Activated B cell treated with CpG ODN at 0.5 μM for 24 hours (primary cell): Measurements from ENCODE around the gene SEC14L6. TPM values are rescaled to one million over a fixed set of nuclear protein-coding genes. Genes with fewer than 3 reads are reported as not detected.

Experiments
- ATAC-seq: fragments of 200-7000 bp; cut with Tn5 transposase; one replicate; pipeline ENCODE4 v1.10.0; 2021; ENCODE audit warnings: low read depth, mild to moderate bottlenecking, moderate library complexity
- CTCF ChIA-PET: fragments of 350-600 bp; sonication (Branson Sonifier 250); formaldehyde crosslinking; loops from one replicate; lab custom pipeline; 2021; ENCODE audit warnings: antibody characterized with exemption; lab: Charles Lee
- POLR2A ChIA-PET: fragments of 350-600 bp; sonication (Branson Sonifier 250); formaldehyde crosslinking; loops from one replicate; lab custom pipeline; 2021; ENCODE audit warnings: antibody characterized with exemption; lab: Charles Lee
- DNase-seq: peaks from one replicate; pipeline ENCODE4 v3.0.0; 2022
- H3K27ac Mint-ChIP-seq: one replicate; pipeline ENCODE4 v1.8.0; 2020; ENCODE audit warnings: mixed read lengths
- H3K27me3 Mint-ChIP-seq: one replicate; pipeline ENCODE4 v1.8.0; 2021; ENCODE audit warnings: mixed read lengths
- H3K36me3 Mint-ChIP-seq: one replicate; pipeline ENCODE4 v1.8.0; 2021; ENCODE audit warnings: low read depth, mixed read lengths
- H3K4me1 Mint-ChIP-seq: one replicate; pipeline ENCODE4 v1.8.0; 2021; ENCODE audit warnings: mixed read lengths
- H3K4me3 Mint-ChIP-seq: one replicate; pipeline ENCODE4 v1.8.0; 2020; ENCODE audit warnings: mild to moderate bottlenecking, mixed read lengths
- H3K9me3 Mint-ChIP-seq: one replicate; pipeline ENCODE4 v1.8.0; 2020; ENCODE audit warnings: mixed read lengths
- CTCF ChIP-seq: fragments of 200-600 bp; IDR thresholded peaks from one replicate; pipeline ENCODE4 v1.8.0; 2022; ENCODE audit warnings: antibody characterized with exemption, mild to moderate bottlenecking
- intact Hi-C: fragments of 100-400 bp; cut with micrococcal nuclease; formaldehyde crosslinking; loops from one replicate; pipeline ENCODE4 v1.15.1; 2024
- total RNA-seq: library from RNA; stranded (reverse); gene quantifications from 2 replicates; pipeline ENCODE4 v1.2.3, GENCODE V29; 2022

The SEC14L6 gene
- total RNA-seq, 1 donor from 2014 or later: not detected

DNA sequence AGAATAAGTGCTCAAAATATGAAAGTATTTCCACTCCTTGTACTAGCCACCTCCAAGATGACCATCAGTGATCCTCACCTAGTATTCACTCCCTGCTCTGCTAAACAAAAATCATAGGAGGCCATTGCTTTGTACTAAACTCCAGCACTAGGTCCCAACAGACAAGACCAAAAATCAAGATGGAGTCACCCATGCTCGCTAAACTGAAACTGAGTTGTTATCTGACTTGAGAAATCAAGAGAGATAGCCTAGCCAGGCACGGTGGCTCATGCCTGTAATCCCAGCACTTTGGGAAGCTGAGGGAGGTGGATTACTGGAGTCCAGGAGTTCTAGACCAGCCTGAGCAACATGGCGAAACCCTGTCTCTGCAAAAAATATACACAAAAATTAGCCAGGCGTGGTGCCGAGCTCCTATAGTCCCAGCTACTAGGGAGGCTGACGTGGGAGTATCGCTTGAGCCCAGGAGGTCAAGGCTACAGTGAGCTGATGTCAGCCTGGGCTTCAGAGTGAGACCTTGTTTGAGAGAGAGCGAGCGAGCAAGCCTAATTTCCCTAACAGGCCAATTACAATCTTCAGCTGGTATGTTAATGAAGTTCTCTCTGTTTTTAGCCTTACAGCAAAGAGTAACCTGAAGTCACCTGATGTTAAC lies 9.3 kb downstream of the SEC14L6 start:
- Mint-ChIP-seq H3K4me1 (no peaks in the 10 kb centered on the region), H3K27ac (no peak overlapping the region), H3K9me3 (no peaks in the 10 kb centered on the region), H3K4me3 (no peak overlapping the region), H3K27me3 (peaks cover 24% of the 10 kb centered on the region), H3K36me3 (no peaks in the 10 kb centered on the region)
- POLR2A ChIA-PET: no interaction called here
- CTCF ChIA-PET: no interaction called here
- DNase-seq (no peak), ATAC-seq (no peak)
- intact Hi-C loops: no loop called here
- no peak for TF ChIP-seq CTCF

- POLR2A ChIA-PET: no interaction called here
- CTCF ChIA-PET: no interaction called here
- peaks cover 19% of the 10 kb centered on the region for H3K27me3 Mint-ChIP-seq
These were observed 11.4 kb downstream of the SEC14L6 start for GRCh38 chr22:30535182-30535581.

GRCh38 chr22:30531651-30532608 lies 14.6 kb downstream of the SEC14L6 start:
- Mint-ChIP-seq H3K9me3 (no peaks in the 10 kb centered on the region), H3K27ac (no peak overlapping the region), H3K27me3 (peaks cover 10% of the 10 kb centered on the region), H3K4me3 (no peak overlapping the region), H3K4me1 (no peaks in the 10 kb centered on the region), H3K36me3 (no peaks in the 10 kb centered on the region)
- ATAC-seq (no peak), DNase-seq (no peak)
- CTCF ChIA-PET: no interaction called here
- no peak for TF ChIP-seq CTCF
- intact Hi-C loops: no loop called here
- POLR2A ChIA-PET: no interaction called here

More at GRCh38 chr22:30535182-30535581, 11.4 kb downstream of the SEC14L6 start:
- no peaks in the 10 kb centered on the region for H3K9me3 Mint-ChIP-seq
- DNase-seq (no peak), ATAC-seq (no peak)
- TF ChIP-seq CTCF: no peak
- no peak overlapping the region for H3K4me3 Mint-ChIP-seq
- no peaks in the 10 kb centered on the region for H3K4me1 Mint-ChIP-seq
- H3K36me3 Mint-ChIP-seq: no peaks in the 10 kb centered on the region
- intact Hi-C loops: no loop called here
- no peak overlapping the region for H3K27ac Mint-ChIP-seq

DNA sequence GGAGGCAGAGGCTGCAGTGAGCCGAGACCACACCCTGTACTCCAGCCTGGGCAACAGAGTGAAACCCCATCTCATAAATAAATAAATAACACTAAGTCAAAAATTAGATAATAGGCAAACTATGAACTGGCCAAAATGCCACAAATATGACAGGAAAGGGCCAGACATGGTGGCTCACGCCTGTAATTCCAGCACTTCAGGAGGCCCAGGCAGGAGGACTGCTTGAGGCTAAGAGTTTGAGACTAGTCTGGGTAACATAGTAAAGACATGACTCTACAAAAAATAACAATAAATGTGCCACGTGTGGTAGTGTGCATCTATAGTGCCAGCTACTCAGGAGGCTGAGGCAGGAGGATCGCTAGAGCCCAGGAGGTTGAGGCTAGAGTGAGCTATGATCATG lies 19.9 kb downstream of the SEC14L6 start:
- intact Hi-C loops: no loop called here
- ChIA-PET CTCF (no interaction called here), POLR2A (no interaction called here)
- H3K27ac Mint-ChIP-seq: no peak overlapping the region
- no peaks in the 10 kb centered on the region for H3K4me1 Mint-ChIP-seq
- H3K27me3 Mint-ChIP-seq: peaks cover 2% of the 10 kb centered on the region
- ATAC-seq: no peak
- no peak for TF ChIP-seq CTCF
- no peak for DNase-seq
- H3K4me3 Mint-ChIP-seq: no peak overlapping the region
- H3K36me3 Mint-ChIP-seq: no peaks in the 10 kb centered on the region
- H3K9me3 Mint-ChIP-seq: no peaks in the 10 kb centered on the region
